HCT116 (cell line): Measurements from ENCODE around the gene ADK. TPM values are rescaled to one million over a fixed set of nuclear protein-coding genes. Genes with fewer than 3 reads are reported as not detected.

Experiments
- ATAC-seq: fragments of 200-7000 bp; cut with Tn5 transposase; 2 replicates; pipeline ENCODE4 v1.9.1; 2020; ENCODE audit warnings: mild to moderate bottlenecking, moderate library complexity
- BruUV-seq: library from RNA; stranded (reverse); fragments of 400-500 nt; replicated peaks from 2 replicates; lab custom pipeline; 2021; lab: Mats Ljungman, UMichigan
- CTCF ChIA-PET: fragments of 300-600 bp; sonication (Branson Sonifier 250); formaldehyde crosslinking; loops from one replicate; lab custom pipeline; 2021; ENCODE audit warnings: antibody characterized with exemption; lab: Charles Lee
- POLR2A ChIA-PET: fragments of 300-600, 350-600 bp; sonication (Branson Sonifier 250); formaldehyde crosslinking; loops from one replicate; lab custom pipeline; 2021; ENCODE audit warnings: antibody characterized with exemption; lab: Charles Lee
- RAD21 ChIA-PET, 2 experiments: fragments of 300-600 bp; sonication (Branson Sonifier 250); formaldehyde crosslinking; loops; one replicate each; lab custom pipeline; 2023; ENCODE audit warnings: low total read pairs in 2 of 2; ENCODE audit not compliant: uncharacterized antibody in 2 of 2, unreplicated experiment in 2 of 2, low non-redundant PET in 1 of 2; lab: Charles Lee
- DNase-seq: peaks from one replicate; pipeline ENCODE4 v3.0.0-alpha.2; 2010; ENCODE audit warnings: low read depth, low spot score
- H2AFZ ChIP-seq: fragments of 200-600 bp; shearing (Covaris generic), sonication (generic); 2 replicates; pipeline ENCODE4 v1.6.1; 2017; ENCODE audit warnings: low read depth, mixed run types, mixed read lengths, antibody characterized with exemption, low read length; ENCODE audit not compliant: poor library complexity, severe bottlenecking
- H3K27ac ChIP-seq: 2 replicates; pipeline ENCODE4 v1.5.1; 2012; ENCODE audit warnings: low read depth, low read length
- H3K27me3 ChIP-seq: fragments of 200-600 bp; sonication (generic); 2 replicates; pipeline ENCODE4 v1.6.1; 2016; ENCODE audit warnings: mixed run types, low read length, mixed read lengths; ENCODE audit not compliant: insufficient read depth
- H3K36me3 ChIP-seq, 2 experiments: fragments of 200-500 bp in 1 of 2; fragments of 200-600 bp in 1 of 2; sonication (Bioruptor generic) in 1 of 2; sonication (generic) in 1 of 2; 2 replicates each; pipeline versions ENCODE4 v1.5.1 to v1.6.1; 2014 to 2016; ENCODE audit warnings: low read length in 2 of 2, inconsistent platforms in 1 of 2, mixed read lengths in 1 of 2, mixed run types in 1 of 2; ENCODE audit not compliant: insufficient read depth in 2 of 2, control insufficient read depth in 1 of 2
- H3K4me1 ChIP-seq, 2 experiments: fragments of 200-600 bp in 1 of 2; sonication (generic) in 1 of 2; 2 replicates each; pipeline versions ENCODE4 v1.5.1 to v1.6.1; 2012 to 2017; ENCODE audit warnings: low read length in 2 of 2, inconsistent platforms in 1 of 2, mild to moderate bottlenecking in 1 of 2, mixed read lengths in 1 of 2, mixed run types in 1 of 2, moderate library complexity in 1 of 2; ENCODE audit not compliant: insufficient read depth in 2 of 2, control insufficient read depth in 1 of 2
- H3K4me2 ChIP-seq: fragments of 200-600 bp; sonication (generic); 2 replicates; pipeline ENCODE4 v1.6.1; 2017; ENCODE audit warnings: mixed run types, low read length, mixed read lengths
- H3K4me3 ChIP-seq, 2 experiments: fragments of 200-600 bp in 1 of 2; sonication (generic) in 1 of 2; replicated peaks in 1 of 2; 2 replicates each; pipeline ENCODE4 v1.5.1; 2011 to 2016; ENCODE audit warnings: low read length in 2 of 2, control low read depth in 1 of 2, low read depth in 1 of 2, mild to moderate bottlenecking in 1 of 2, mixed read lengths in 1 of 2, mixed run types in 1 of 2
- H3K79me2 ChIP-seq: fragments of 200-600 bp; sonication (generic); 2 replicates; pipeline ENCODE4 v1.6.1; 2017; ENCODE audit warnings: mild to moderate bottlenecking, mixed run types, low read length, moderate library complexity, mixed read lengths; ENCODE audit not compliant: insufficient read depth
- H3K9ac ChIP-seq: fragments of 200-600 bp; sonication (generic); 2 replicates; pipeline ENCODE4 v1.6.1; 2016; ENCODE audit warnings: low read length, mixed read lengths
- H3K9me2 ChIP-seq: fragments of 200-600 bp; sonication (generic), shearing (Covaris generic); 2 replicates; pipeline ENCODE4 v1.6.1; 2017; ENCODE audit warnings: mixed run types, mild to moderate bottlenecking, moderate library complexity; ENCODE audit not compliant: insufficient read depth
- H3K9me3 ChIP-seq, 2 experiments: fragments of 200-500 bp in 1 of 2; fragments of 200-600 bp in 1 of 2; sonication (Bioruptor generic) in 1 of 2; sonication (generic) in 1 of 2; 2 replicates each; pipeline ENCODE4 v1.6.1; 2014 to 2017; ENCODE audit warnings: low read length in 2 of 2, mixed read lengths in 2 of 2, inconsistent platforms in 1 of 2, low read depth in 1 of 2, mild to moderate bottlenecking in 1 of 2, mixed run types in 1 of 2, moderate library complexity in 1 of 2; ENCODE audit not compliant: control insufficient read depth in 1 of 2, insufficient read depth in 1 of 2
- H4K20me1 ChIP-seq: fragments of 200-600 bp; sonication (generic), shearing (Covaris generic); 2 replicates; pipeline ENCODE4 v1.6.1; 2017; ENCODE audit warnings: mixed run types, mild to moderate bottlenecking, moderate library complexity; ENCODE audit not compliant: insufficient read depth
- CBX3 ChIP-seq: IDR thresholded peaks from 2 replicates; pipeline ENCODE4 v1.6.1; 2012; ENCODE audit warnings: low read depth
- CEBPB ChIP-seq: IDR thresholded peaks from 2 replicates; pipeline ENCODE4 v1.6.1; 2012; ENCODE audit warnings: low read depth
- EGR1 ChIP-seq: IDR thresholded peaks from 2 replicates; pipeline ENCODE4 v1.6.1; 2012; ENCODE audit warnings: low read depth
- ELF1 ChIP-seq: IDR thresholded peaks from 2 replicates; pipeline ENCODE4 v1.6.1; 2012; ENCODE audit warnings: low read depth, borderline replicate concordance
- EZH2 ChIP-seq: fragments of 200-600 bp; sonication (generic); IDR thresholded peaks from 2 replicates; pipeline ENCODE4 v1.6.1; 2017; ENCODE audit warnings: antibody characterized with exemption, mixed run types
- EZH2phosphoT487 ChIP-seq: fragments of 200-600 bp; IDR thresholded peaks from 2 replicates; pipeline ENCODE4 v1.6.1; 2018; ENCODE audit warnings: antibody characterized with exemption, borderline replicate concordance
- JUND ChIP-seq: IDR thresholded peaks from 2 replicates; pipeline ENCODE4 v1.6.1; 2012
- MAX ChIP-seq: IDR thresholded peaks from 2 replicates; pipeline ENCODE4 v1.6.1; 2012
- POLR2A ChIP-seq: IDR thresholded peaks from 2 replicates; pipeline ENCODE4 v1.7.0; 2011; ENCODE audit warnings: borderline replicate concordance; ENCODE audit not compliant: insufficient read depth, insufficient read length; ENCODE audit errors: extremely low read depth
- POLR2AphosphoS5 ChIP-seq: IDR thresholded peaks from 2 replicates; pipeline ENCODE4 v1.6.1; 2011; ENCODE audit warnings: mild to moderate bottlenecking, low read depth, low read length, moderate library complexity
- SIN3A ChIP-seq: IDR thresholded peaks from 2 replicates; pipeline ENCODE4 v1.6.1; 2012; ENCODE audit warnings: low read depth
- SP1 ChIP-seq: IDR thresholded peaks from 2 replicates; pipeline ENCODE4 v1.6.1; 2012; ENCODE audit warnings: low read depth
- SRF ChIP-seq: IDR thresholded peaks from 2 replicates; pipeline ENCODE4 v1.6.1; 2012; ENCODE audit warnings: low read depth
- TCF7L2 ChIP-seq: IDR thresholded peaks from 2 replicates; pipeline ENCODE4 v1.7.0; 2011; ENCODE audit warnings: borderline replicate concordance, inconsistent platforms; ENCODE audit not compliant: insufficient read depth, insufficient read length; ENCODE audit errors: extremely low read depth
- YY1 ChIP-seq: IDR thresholded peaks from 2 replicates; pipeline ENCODE4 v1.6.1; 2011; ENCODE audit warnings: low read length, low read depth, moderate library complexity, mild to moderate bottlenecking; ENCODE audit not compliant: insufficient replicate concordance; ENCODE audit errors: extremely low read depth
- ZFX ChIP-seq: fragments of 450-650 bp; IDR thresholded peaks from 2 replicates; pipeline ENCODE4 v1.6.1; 2017
- ZNF274 ChIP-seq: fragments of 200-500 bp; sonication (Bioruptor generic); IDR thresholded peaks from 2 replicates; pipeline ENCODE4 v1.6.1; 2014; ENCODE audit warnings: mild to moderate bottlenecking, low read depth, low read length, inconsistent platforms
- intact Hi-C: fragments of 100-400 bp; cut with micrococcal nuclease; formaldehyde crosslinking; loops from 2 replicates; pipeline ENCODE4 v1.10.0; 2022
- total RNA-seq: library from RNA; stranded (reverse); gene quantifications from one replicate; pipeline ENCODE4 v1.2.1, GENCODE V29; 2021; ENCODE audit not compliant: unreplicated experiment
- TF ChIP-seq, protein P1 (sequence below), 3 experiments: fragments of 200-600 bp in 1 of 3; sonication (generic) in 1 of 3; IDR thresholded peaks in 2 of 3; conservative IDR thresholded peaks in 1 of 3; 2 replicates each; pipeline ENCODE4 v1.5.1; 2012 to 2017; ENCODE audit warnings: low read depth in 2 of 3, low read length in 2 of 3, antibody characterized with exemption in 1 of 3, borderline replicate concordance in 1 of 3, control low read depth in 1 of 3, mild to moderate bottlenecking in 1 of 3, mixed read lengths in 1 of 3, mixed run types in 1 of 3, moderate library complexity in 1 of 3; ENCODE audit not compliant: insufficient read depth in 1 of 3

ADK gene
- total RNA-seq, 1 experiment from 2014 or later = 55.0 TPM

GRCh38 chr10:74593470-74593869, 442.4 kb downstream of the ADK start:
- POLR2A ChIA-PET = no interaction called here
- intact Hi-C loops = no loop called here
- no peaks in the 10 kb centered on the region for H3K4me1 ChIP-seq

More at GRCh38 chr10:74593470-74593869, 442.4 kb downstream of the ADK start:
- CTCF ChIA-PET = no interaction called here
- H3K4me3 ChIP-seq = no peak overlapping the region
- no peaks in the 10 kb centered on the region for H3K79me2 ChIP-seq
- no peak overlapping the region for H3K9ac ChIP-seq
- H3K9me3 ChIP-seq = no peaks in the 10 kb centered on the region
- TF ChIP-seq, protein P1, sequence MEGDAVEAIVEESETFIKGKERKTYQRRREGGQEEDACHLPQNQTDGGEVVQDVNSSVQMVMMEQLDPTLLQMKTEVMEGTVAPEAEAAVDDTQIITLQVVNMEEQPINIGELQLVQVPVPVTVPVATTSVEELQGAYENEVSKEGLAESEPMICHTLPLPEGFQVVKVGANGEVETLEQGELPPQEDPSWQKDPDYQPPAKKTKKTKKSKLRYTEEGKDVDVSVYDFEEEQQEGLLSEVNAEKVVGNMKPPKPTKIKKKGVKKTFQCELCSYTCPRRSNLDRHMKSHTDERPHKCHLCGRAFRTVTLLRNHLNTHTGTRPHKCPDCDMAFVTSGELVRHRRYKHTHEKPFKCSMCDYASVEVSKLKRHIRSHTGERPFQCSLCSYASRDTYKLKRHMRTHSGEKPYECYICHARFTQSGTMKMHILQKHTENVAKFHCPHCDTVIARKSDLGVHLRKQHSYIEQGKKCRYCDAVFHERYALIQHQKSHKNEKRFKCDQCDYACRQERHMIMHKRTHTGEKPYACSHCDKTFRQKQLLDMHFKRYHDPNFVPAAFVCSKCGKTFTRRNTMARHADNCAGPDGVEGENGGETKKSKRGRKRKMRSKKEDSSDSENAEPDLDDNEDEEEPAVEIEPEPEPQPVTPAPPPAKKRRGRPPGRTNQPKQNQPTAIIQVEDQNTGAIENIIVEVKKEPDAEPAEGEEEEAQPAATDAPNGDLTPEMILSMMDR (IDR thresholded peaks at IDR 0.05 in 2 of 3, conservative IDR thresholded peaks at IDR 0.05 in 1 of 3; ENCODE audit: borderline replicate concordance in 1 of 3, insufficient read depth in 1 of 3, low read depth in 2 of 3, low read length in 2 of 3) = no peak
- TF ChIP-seq EZH2phosphoT487 (no peak), EGR1 (no peak), ZNF274 (no peak), SP1 (no peak), ZFX (no peak), POLR2A (no peak), CEBPB (no peak), ELF1 (no peak), CBX3 (no peak), YY1 (no peak), SIN3A (no peak), EZH2 (no peak), POLR2AphosphoS5 (no peak), JUND (no peak), SRF (no peak), MAX (no peak), TCF7L2 (no peak)
- BruUV-seq = no TSS peak
- no peak overlapping the region for H3K27ac ChIP-seq
- ATAC-seq (no peak), DNase-seq (no peak)
- no peaks in the 10 kb centered on the region for H3K27me3 ChIP-seq
- no peaks in the 10 kb centered on the region for H3K36me3 ChIP-seq
- no peaks in the 10 kb centered on the region for H4K20me1 ChIP-seq
- no peak overlapping the region for H3K4me2 ChIP-seq
- H3K9me2 ChIP-seq = no peaks in the 10 kb centered on the region
- RAD21 ChIA-PET = no interaction called here
- H2AFZ ChIP-seq = no peak overlapping the region
